WTC11 (cell line): ENCODE measurements around the gene RBFOX2. TPM values are rescaled to one million over a fixed set of nuclear protein-coding genes. Genes with fewer than 3 reads are reported as not detected.

Experiments used
- ATAC-seq: fragments of 200-7000 bp; cut with Tn5 transposase; 2 replicates; pipeline ENCODE4 v1.10.0; 2021; ENCODE audit warnings: mild to moderate bottlenecking, moderate library complexity
- CTCF ChIA-PET: fragments of 300-600 bp; sonication (Branson Sonifier 250); formaldehyde crosslinking; loops from one replicate; lab custom pipeline; 2021; ENCODE audit warnings: antibody characterized with exemption; lab: Charles Lee
- POLR2A ChIA-PET: fragments of 350-600 bp; sonication (Branson Sonifier 250); formaldehyde crosslinking; loops from one replicate; lab custom pipeline; 2021; ENCODE audit warnings: antibody characterized with exemption; lab: Charles Lee
- DNase-seq: peaks from one replicate; pipeline ENCODE4 v3.0.0; 2021; ENCODE audit warnings: low spot score
- H3K27ac Mint-ChIP-seq: 2 replicates; pipeline ENCODE4 v1.8.0; 2021; ENCODE audit warnings: mixed read lengths
- H3K27me3 Mint-ChIP-seq: 2 replicates; pipeline ENCODE4 v1.8.0; 2021; ENCODE audit warnings: low read depth, mild to moderate bottlenecking, moderate library complexity, mixed read lengths
- H3K36me3 Mint-ChIP-seq: 2 replicates; pipeline ENCODE4 v1.8.0; 2021; ENCODE audit warnings: mixed read lengths
- H3K4me1 Mint-ChIP-seq: 2 replicates; pipeline ENCODE4 v1.8.0; 2022; ENCODE audit warnings: mixed read lengths
- H3K4me3 Mint-ChIP-seq: 2 replicates; pipeline ENCODE4 v1.8.0; 2021; ENCODE audit warnings: mild to moderate bottlenecking, moderate library complexity, mixed read lengths
- H3K9me3 Mint-ChIP-seq: 2 replicates; pipeline ENCODE4 v1.8.0; 2021; ENCODE audit warnings: mixed read lengths
- CBFB ChIP-seq: sonication (generic); formaldehyde crosslinking; IDR thresholded peaks from 2 replicates; pipeline ENCODE4 v1.8.1; 2022; ENCODE audit warnings: mild to moderate bottlenecking, low read depth, missing genetic modification reagents
- GABPB1 ChIP-seq: sonication (generic); formaldehyde crosslinking; IDR thresholded peaks from 2 replicates; pipeline ENCODE4 v1.8.1; 2023; ENCODE audit warnings: mild to moderate bottlenecking, missing genetic modification reagents
- IRF2 ChIP-seq: sonication (generic); formaldehyde crosslinking; IDR thresholded peaks from 2 replicates; pipeline ENCODE4 v1.8.0; 2022; ENCODE audit warnings: low read depth, missing genetic modification reagents, borderline replicate concordance
- JUN ChIP-seq: sonication (generic); formaldehyde crosslinking; IDR thresholded peaks from 2 replicates; pipeline ENCODE4 v1.8.0; 2023; ENCODE audit warnings: mild to moderate bottlenecking, missing genetic modification reagents
- KAT7 ChIP-seq: sonication (generic); formaldehyde crosslinking; IDR thresholded peaks from 2 replicates; pipeline ENCODE4 v1.8.1; 2023; ENCODE audit warnings: missing genetic modification reagents, mild to moderate bottlenecking, borderline replicate concordance
- MYBL2 ChIP-seq: sonication (generic); formaldehyde crosslinking; IDR thresholded peaks from 2 replicates; pipeline ENCODE4 v1.8.1; 2023; ENCODE audit warnings: mild to moderate bottlenecking, moderate library complexity, missing genetic modification reagents
- NFATC4 ChIP-seq: fragments of 250-450 bp; sonication (Bioruptor Pico); IDR thresholded peaks from 2 replicates; pipeline ENCODE4 v1.9.0; 2021; ENCODE audit warnings: mild to moderate bottlenecking
- NFYB ChIP-seq: sonication (generic); formaldehyde crosslinking; conservative IDR thresholded peaks from 2 replicates; pipeline ENCODE4 v1.8.0; 2022; ENCODE audit warnings: low read depth, missing genetic modification reagents
- NR2C2 ChIP-seq: sonication (generic); formaldehyde crosslinking; IDR thresholded peaks from 2 replicates; pipeline ENCODE4 v1.8.0; 2022; ENCODE audit warnings: mild to moderate bottlenecking, missing genetic modification reagents
- NR3C1 ChIP-seq: sonication (generic); formaldehyde crosslinking; conservative IDR thresholded peaks from 2 replicates; pipeline ENCODE4 v1.8.1; 2023; ENCODE audit warnings: low read depth, mild to moderate bottlenecking, missing genetic modification reagents
- RORB ChIP-seq: fragments of 250-450 bp; sonication (Bioruptor Pico); IDR thresholded peaks from 2 replicates; pipeline ENCODE4 v1.9.0; 2021; ENCODE audit warnings: mild to moderate bottlenecking
- TCF7 ChIP-seq: sonication (generic); formaldehyde crosslinking; IDR thresholded peaks from 2 replicates; pipeline ENCODE4 v1.8.0; 2022; ENCODE audit warnings: mild to moderate bottlenecking, low read depth, missing genetic modification reagents, moderate library complexity
- TP53 ChIP-seq: sonication (generic); formaldehyde crosslinking; IDR thresholded peaks from 2 replicates; pipeline ENCODE4 v1.8.1; 2023; ENCODE audit warnings: mild to moderate bottlenecking, missing genetic modification reagents
- ZBTB21 ChIP-seq: sonication (generic); formaldehyde crosslinking; IDR thresholded peaks from 2 replicates; pipeline ENCODE4 v1.8.1; 2023; ENCODE audit warnings: mild to moderate bottlenecking, missing genetic modification reagents, borderline replicate concordance
- ZNF219 ChIP-seq: sonication (generic); formaldehyde crosslinking; IDR thresholded peaks from 2 replicates; pipeline ENCODE4 v1.8.0; 2023; ENCODE audit warnings: missing genetic modification reagents, mild to moderate bottlenecking, borderline replicate concordance
- ZNF263 ChIP-seq: sonication (generic); formaldehyde crosslinking; IDR thresholded peaks from 2 replicates; pipeline ENCODE4 v1.8.1; 2022; ENCODE audit warnings: low read depth, mild to moderate bottlenecking, moderate library complexity, missing genetic modification reagents
- ZNF423 ChIP-seq: fragments of 250-450 bp; sonication (Bioruptor Pico); IDR thresholded peaks from 2 replicates; pipeline ENCODE4 v2.1.2; 2022; ENCODE audit warnings: mild to moderate bottlenecking, moderate library complexity
- total RNA-seq: library from RNA; stranded (reverse); gene quantifications from 3 replicates; pipeline ENCODE4 v1.2.3, GENCODE V29; 2021
- TF ChIP-seq, protein P1 (sequence below): fragments of 250-450 bp; sonication (Bioruptor Pico); IDR thresholded peaks from 2 replicates; pipeline ENCODE4 v1.9.0; 2021; ENCODE audit warnings: moderate library complexity, mild to moderate bottlenecking, inconsistent platforms, borderline replicate concordance
- TF ChIP-seq, protein P2 (sequence below): sonication (generic); formaldehyde crosslinking; IDR thresholded peaks from 2 replicates; pipeline ENCODE4 v1.8.1; 2023; ENCODE audit warnings: mild to moderate bottlenecking, moderate library complexity, missing genetic modification reagents
- TF ChIP-seq, protein P3 (sequence below): sonication (generic); formaldehyde crosslinking; IDR thresholded peaks from 2 replicates; pipeline ENCODE4 v1.8.1; 2023; ENCODE audit warnings: mild to moderate bottlenecking, missing genetic modification reagents, borderline replicate concordance
- TF ChIP-seq, protein P4 (sequence below): sonication (generic); formaldehyde crosslinking; IDR thresholded peaks from 2 replicates; pipeline ENCODE4 v1.8.0; 2022; ENCODE audit warnings: missing genetic modification reagents
- TF ChIP-seq, protein P5 (sequence below): fragments of 250-450 bp; sonication (Bioruptor Pico); IDR thresholded peaks from 2 replicates; pipeline ENCODE4 v2.1.2; 2022; ENCODE audit warnings: mild to moderate bottlenecking, moderate library complexity

Gene RBFOX2
- total RNA-seq, 1 experiment from 2014 or later, result 107 TPM

DNA sequence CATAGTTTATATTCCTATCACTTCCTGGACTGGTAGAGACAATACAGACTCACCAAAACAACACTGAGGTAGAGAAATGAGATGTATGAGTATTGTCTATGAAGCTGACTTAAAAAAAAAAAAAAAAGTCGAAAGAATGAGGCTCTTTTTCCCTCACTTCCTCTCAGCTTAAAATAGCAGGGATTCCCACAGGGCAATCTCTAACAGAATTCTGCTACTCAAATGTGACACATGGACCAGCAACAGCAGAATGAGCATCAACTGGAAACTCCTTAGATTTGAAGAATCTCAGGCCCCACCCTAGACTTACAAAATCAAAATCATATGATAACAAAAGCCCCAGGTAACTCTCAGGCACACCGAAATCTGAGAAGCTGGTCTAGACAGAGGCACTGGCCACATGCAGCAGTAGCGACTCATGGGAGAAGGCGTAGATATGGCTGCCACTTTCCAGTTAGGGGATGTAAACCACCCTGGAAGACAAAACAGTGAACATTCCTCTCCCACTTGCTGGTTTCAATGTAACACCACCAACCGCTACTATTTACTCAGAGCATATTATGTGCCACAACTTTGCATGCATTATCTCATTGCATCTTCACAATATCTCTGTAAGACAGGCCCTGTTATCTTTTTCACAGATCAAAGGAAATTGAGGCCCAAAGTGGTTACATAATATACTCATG lies 128.0 kb downstream of the RBFOX2 start (continued):
- TF ChIP-seq NFYB (CRISPR knock-in tag) (no peak), IRF2 (CRISPR knock-in tag) (no peak), RORB (CRISPR knock-in tag) (no peak), KAT7 (CRISPR knock-in tag) (no peak), NR3C1 (CRISPR knock-in tag) (no peak), TCF7 (CRISPR knock-in tag) (no peak), ZBTB21 (CRISPR knock-in tag) (no peak)
- TF ChIP-seq, protein P1, sequence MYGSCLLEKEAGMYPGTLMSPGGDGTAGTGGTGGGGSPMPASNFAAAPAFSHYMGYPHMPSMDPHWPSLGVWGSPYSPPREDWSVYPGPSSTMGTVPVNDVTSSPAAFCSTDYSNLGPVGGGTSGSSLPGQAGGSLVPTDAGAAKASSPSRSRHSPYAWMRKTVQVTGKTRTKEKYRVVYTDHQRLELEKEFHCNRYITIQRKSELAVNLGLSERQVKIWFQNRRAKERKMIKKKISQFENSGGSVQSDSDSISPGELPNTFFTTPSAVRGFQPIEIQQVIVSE (CRISPR knock-in tag), result no peak

DNA sequence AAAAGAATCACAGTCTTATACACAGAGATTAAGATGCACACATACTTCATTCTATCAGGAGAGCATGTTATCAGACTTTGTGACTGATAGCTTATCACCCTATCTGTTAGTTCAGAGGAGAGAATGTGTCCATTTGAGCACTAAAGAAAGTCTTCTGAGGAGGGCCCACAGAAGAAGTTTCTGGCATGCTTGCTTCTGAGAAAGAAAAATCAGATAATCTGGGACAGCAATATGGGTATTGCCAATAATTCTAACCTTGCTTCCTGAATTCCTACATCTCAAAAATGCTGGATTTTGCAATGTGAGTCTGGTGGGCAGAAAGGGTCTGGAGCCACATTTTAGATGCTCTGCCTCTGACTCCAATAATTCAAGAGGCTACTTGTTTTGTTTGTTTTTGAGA lies 128.9 kb downstream of the RBFOX2 start:
- CTCF ChIA-PET, result no interaction called here
- Mint-ChIP-seq H3K36me3 (no peaks in the 10 kb centered on the region; the same call in 1 of the 2 replicates), H3K27me3 (no peaks in the 10 kb centered on the region), H3K4me3 (no peak overlapping the region), H3K27ac (no peak overlapping the region), H3K4me1 (peaks cover 57% of the 10 kb centered on the region), H3K9me3 (no peaks in the 10 kb centered on the region)
- TF ChIP-seq MYBL2, result no peak
- TF ChIP-seq RORB (CRISPR knock-in tag), result no peak
- no peak for TF ChIP-seq TP53
- no peak for TF ChIP-seq NR2C2 (CRISPR knock-in tag)
- no peak for TF ChIP-seq KAT7 (CRISPR knock-in tag)
- TF ChIP-seq, protein P2, sequence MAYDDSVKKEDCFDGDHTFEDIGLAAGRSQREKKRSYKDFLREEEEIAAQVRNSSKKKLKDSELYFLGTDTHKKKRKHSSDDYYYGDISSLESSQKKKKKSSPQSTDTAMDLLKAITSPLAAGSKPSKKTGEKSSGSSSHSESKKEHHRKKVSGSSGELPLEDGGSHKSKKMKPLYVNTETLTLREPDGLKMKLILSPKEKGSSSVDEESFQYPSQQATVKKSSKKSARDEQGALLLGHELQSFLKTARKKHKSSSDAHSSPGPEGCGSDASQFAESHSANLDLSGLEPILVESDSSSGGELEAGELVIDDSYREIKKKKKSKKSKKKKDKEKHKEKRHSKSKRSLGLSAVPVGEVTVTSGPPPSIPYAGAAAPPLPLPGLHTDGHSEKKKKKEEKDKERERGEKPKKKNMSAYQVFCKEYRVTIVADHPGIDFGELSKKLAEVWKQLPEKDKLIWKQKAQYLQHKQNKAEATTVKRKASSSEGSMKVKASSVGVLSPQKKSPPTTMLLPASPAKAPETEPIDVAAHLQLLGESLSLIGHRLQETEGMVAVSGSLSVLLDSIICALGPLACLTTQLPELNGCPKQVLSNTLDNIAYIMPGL (CRISPR knock-in tag), result no peak
- TF ChIP-seq GABPB1 (CRISPR knock-in tag), result no peak
- no peak for TF ChIP-seq TCF7 (CRISPR knock-in tag)
- TF ChIP-seq JUN (CRISPR knock-in tag), result no peak
- no peak for TF ChIP-seq NFATC4 (CRISPR knock-in tag)
- ATAC-seq (no peak), DNase-seq (no peak)
- POLR2A ChIA-PET, result no interaction called here

DNA sequence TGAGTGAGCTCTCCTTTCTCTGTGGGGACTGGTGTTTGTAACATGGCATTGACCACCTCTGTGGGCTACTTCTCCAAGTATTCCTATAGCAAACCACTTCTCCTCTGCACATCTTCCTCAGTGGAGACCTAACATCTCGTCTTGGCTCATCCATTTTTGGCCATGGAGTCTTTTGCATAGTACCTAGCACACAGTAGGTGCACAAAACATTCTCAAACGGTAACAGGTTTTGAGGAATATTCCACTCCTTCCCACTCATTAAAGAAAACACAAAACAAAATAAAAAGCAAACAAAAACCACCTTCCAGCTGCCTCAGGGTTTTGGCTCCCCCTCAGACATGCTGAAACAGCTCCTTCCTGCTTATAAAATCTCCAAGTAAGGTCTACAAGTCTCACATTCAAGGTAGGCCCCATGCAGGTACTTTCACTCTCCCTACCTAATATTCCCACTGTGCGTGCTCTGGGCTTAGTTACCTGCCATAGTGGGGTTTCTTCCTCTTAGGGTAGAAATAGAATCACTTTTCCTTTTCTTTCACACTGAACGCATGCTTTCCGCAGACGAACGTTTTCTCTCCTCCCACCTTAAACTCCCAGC lies 132.4 kb downstream of the RBFOX2 start:
- no peak overlapping the region for H3K4me3 Mint-ChIP-seq
- ATAC-seq (no peak), DNase-seq (no peak)
- peak overlapping the region; percentile 50; the same call in 1 of the 2 replicates for H3K27ac Mint-ChIP-seq
- H3K27me3 Mint-ChIP-seq, result no peaks in the 10 kb centered on the region
- CTCF ChIA-PET, result interaction anchor here (1.1 kb wide), 1 partner anchor 169 kb away, joined by 4 read pairs; no protein-coding TSS in a partner anchor
- H3K4me1 Mint-ChIP-seq, result peaks cover 57% of the 10 kb centered on the region
- H3K9me3 Mint-ChIP-seq, result no peaks in the 10 kb centered on the region
- POLR2A ChIA-PET, result interaction anchor here (0.5 kb wide), 1 partner anchor 14 kb away, joined by 3 read pairs; no protein-coding TSS in a partner anchor
- no peaks in the 10 kb centered on the region; the same call in 1 of the 2 replicates for H3K36me3 Mint-ChIP-seq
- TF ChIP-seq, protein P3, sequence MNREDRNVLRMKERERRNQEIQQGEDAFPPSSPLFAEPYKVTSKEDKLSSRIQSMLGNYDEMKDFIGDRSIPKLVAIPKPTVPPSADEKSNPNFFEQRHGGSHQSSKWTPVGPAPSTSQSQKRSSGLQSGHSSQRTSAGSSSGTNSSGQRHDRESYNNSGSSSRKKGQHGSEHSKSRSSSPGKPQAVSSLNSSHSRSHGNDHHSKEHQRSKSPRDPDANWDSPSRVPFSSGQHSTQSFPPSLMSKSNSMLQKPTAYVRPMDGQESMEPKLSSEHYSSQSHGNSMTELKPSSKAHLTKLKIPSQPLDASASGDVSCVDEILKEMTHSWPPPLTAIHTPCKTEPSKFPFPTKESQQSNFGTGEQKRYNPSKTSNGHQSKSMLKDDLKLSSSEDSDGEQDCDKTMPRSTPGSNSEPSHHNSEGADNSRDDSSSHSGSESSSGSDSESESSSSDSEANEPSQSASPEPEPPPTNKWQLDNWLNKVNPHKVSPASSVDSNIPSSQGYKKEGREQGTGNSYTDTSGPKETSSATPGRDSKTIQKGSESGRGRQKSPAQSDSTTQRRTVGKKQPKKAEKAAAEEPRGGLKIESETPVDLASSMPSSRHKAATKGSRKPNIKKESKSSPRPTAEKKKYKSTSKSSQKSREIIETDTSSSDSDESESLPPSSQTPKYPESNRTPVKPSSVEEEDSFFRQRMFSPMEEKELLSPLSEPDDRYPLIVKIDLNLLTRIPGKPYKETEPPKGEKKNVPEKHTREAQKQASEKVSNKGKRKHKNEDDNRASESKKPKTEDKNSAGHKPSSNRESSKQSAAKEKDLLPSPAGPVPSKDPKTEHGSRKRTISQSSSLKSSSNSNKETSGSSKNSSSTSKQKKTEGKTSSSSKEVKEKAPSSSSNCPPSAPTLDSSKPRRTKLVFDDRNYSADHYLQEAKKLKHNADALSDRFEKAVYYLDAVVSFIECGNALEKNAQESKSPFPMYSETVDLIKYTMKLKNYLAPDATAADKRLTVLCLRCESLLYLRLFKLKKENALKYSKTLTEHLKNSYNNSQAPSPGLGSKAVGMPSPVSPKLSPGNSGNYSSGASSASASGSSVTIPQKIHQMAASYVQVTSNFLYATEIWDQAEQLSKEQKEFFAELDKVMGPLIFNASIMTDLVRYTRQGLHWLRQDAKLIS (CRISPR knock-in tag), result no peak
- TF ChIP-seq ZNF423, result no peak
- TF ChIP-seq, protein P4, sequence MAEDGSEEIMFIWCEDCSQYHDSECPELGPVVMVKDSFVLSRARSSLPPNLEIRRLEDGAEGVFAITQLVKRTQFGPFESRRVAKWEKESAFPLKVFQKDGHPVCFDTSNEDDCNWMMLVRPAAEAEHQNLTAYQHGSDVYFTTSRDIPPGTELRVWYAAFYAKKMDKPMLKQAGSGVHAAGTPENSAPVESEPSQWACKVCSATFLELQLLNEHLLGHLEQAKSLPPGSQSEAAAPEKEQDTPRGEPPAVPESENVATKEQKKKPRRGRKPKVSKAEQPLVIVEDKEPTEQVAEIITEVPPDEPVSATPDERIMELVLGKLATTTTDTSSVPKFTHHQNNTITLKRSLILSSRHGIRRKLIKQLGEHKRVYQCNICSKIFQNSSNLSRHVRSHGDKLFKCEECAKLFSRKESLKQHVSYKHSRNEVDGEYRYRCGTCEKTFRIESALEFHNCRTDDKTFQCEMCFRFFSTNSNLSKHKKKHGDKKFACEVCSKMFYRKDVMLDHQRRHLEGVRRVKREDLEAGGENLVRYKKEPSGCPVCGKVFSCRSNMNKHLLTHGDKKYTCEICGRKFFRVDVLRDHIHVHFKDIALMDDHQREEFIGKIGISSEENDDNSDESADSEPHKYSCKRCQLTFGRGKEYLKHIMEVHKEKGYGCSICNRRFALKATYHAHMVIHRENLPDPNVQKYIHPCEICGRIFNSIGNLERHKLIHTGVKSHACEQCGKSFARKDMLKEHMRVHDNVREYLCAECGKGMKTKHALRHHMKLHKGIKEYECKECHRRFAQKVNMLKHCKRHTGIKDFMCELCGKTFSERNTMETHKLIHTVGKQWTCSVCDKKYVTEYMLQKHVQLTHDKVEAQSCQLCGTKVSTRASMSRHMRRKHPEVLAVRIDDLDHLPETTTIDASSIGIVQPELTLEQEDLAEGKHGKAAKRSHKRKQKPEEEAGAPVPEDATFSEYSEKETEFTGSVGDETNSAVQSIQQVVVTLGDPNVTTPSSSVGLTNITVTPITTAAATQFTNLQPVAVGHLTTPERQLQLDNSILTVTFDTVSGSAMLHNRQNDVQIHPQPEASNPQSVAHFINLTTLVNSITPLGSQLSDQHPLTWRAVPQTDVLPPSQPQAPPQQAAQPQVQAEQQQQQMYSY (CRISPR knock-in tag), result no peak
- no peak for TF ChIP-seq ZNF263 (CRISPR knock-in tag)
- TF ChIP-seq, protein P5, sequence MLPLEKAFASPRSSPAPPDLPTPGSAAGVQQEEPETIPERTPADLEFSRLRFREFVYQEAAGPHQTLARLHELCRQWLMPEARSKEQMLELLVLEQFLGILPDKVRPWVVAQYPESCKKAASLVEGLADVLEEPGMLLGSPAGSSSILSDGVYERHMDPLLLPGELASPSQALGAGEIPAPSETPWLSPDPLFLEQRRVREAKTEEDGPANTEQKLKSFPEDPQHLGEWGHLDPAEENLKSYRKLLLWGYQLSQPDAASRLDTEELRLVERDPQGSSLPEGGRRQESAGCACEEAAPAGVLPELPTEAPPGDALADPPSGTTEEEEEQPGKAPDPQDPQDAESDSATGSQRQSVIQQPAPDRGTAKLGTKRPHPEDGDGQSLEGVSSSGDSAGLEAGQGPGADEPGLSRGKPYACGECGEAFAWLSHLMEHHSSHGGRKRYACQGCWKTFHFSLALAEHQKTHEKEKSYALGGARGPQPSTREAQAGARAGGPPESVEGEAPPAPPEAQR (CRISPR knock-in tag), result no peak
- TF ChIP-seq CBFB (CRISPR knock-in tag), result no peak
- TF ChIP-seq ZNF219 (CRISPR knock-in tag), result no peak
